CD14-positive monocyte (primary cell): ENCODE data around the gene SMPD3. TPM values are rescaled to one million over a fixed set of nuclear protein-coding genes. Genes with fewer than 3 reads are reported as not detected.

Experiments used
- DNase-seq, 3 donors: peaks; one replicate each; pipeline ENCODE4 v3.0.0-alpha.2; 2011 to 2022
- H2AFZ ChIP-seq: 2 replicates; pipeline ENCODE4 v1.6.0; 2012; ENCODE audit warnings: mild to moderate bottlenecking, low read depth, low read length, inconsistent platforms; ENCODE audit not compliant: insufficient read depth, poor library complexity, severe bottlenecking
- H3K27ac ChIP-seq, 2 donors: 1 replicate in 1 of 2; 2 replicates in 1 of 2; pipeline ENCODE4 v1.5.1; 2012 to 2013; ENCODE audit warnings: low read length in 2 of 2, control low read depth in 1 of 2, inconsistent platforms in 1 of 2, low read depth in 1 of 2, mild to moderate bottlenecking in 1 of 2
- H3K27me3 ChIP-seq, 2 donors: one replicate each; pipeline versions ENCODE4 v1.6.0 to v1.6.1; 2011 to 2013; ENCODE audit warnings: low read length in 2 of 2; ENCODE audit not compliant: control insufficient read depth in 2 of 2, insufficient read depth in 2 of 2
- H3K36me3 ChIP-seq, 2 donors: replicated peaks in 1 of 2; 1 replicate in 1 of 2; 2 replicates in 1 of 2; pipeline versions ENCODE4 v1.5.1 to v1.6.1; 2012 to 2013; ENCODE audit warnings: low read length in 2 of 2, control low read depth in 1 of 2, inconsistent platforms in 1 of 2, mild to moderate bottlenecking in 1 of 2; ENCODE audit not compliant: insufficient read depth in 2 of 2, control insufficient read depth in 1 of 2
- H3K4me1 ChIP-seq, 2 donors: 1 replicate in 1 of 2; 2 replicates in 1 of 2; pipeline versions ENCODE4 v1.5.1 to v1.6.1; 2012 to 2013; ENCODE audit warnings: low read length in 2 of 2, control low read depth in 1 of 2, inconsistent platforms in 1 of 2, mild to moderate bottlenecking in 1 of 2, moderate library complexity in 1 of 2; ENCODE audit not compliant: insufficient read depth in 2 of 2, control insufficient read depth in 1 of 2
- H3K4me2 ChIP-seq: replicated peaks from 2 replicates; pipeline ENCODE3; 2012; ENCODE audit warnings: low read length, moderate library complexity, mild to moderate bottlenecking; ENCODE audit not compliant: poor library complexity, severe bottlenecking; ENCODE audit errors: extremely low read depth
- H3K4me3 ChIP-seq, 3 experiments: fragments of 200-600 bp in 1 of 3; sonication (generic) in 1 of 3; replicated peaks in 1 of 3; 1 replicate in 2 of 3; 2 replicates in 1 of 3; pipeline ENCODE4 v1.5.1; 2011 to 2013; ENCODE audit warnings: low read length in 3 of 3, mild to moderate bottlenecking in 3 of 3, control low read depth in 2 of 3, low read depth in 2 of 3, inconsistent platforms in 1 of 3, moderate library complexity in 1 of 3
- H3K79me2 ChIP-seq: 2 replicates; pipeline ENCODE4 v1.6.0; 2012; ENCODE audit warnings: mild to moderate bottlenecking, control low read depth, inconsistent platforms, low read length, moderate library complexity; ENCODE audit not compliant: insufficient read depth
- H3K9ac ChIP-seq: 2 replicates; pipeline ENCODE4 v1.6.0; 2017; ENCODE audit warnings: low read length, mild to moderate bottlenecking; ENCODE audit not compliant: insufficient read depth, poor library complexity, severe bottlenecking
- H3K9me3 ChIP-seq, 2 donors: replicated peaks in 1 of 2; 1 replicate in 1 of 2; 2 replicates in 1 of 2; pipeline versions ENCODE4 v1.5.1 to v1.6.1; 2012 to 2013; ENCODE audit warnings: low read length in 2 of 2, control low read depth in 1 of 2; ENCODE audit not compliant: control insufficient read depth in 1 of 2, insufficient read depth in 1 of 2
- H4K20me1 ChIP-seq: 2 replicates; pipeline ENCODE4 v1.6.0; 2012; ENCODE audit warnings: mild to moderate bottlenecking, low read length, control low read depth, moderate library complexity; ENCODE audit not compliant: insufficient read depth
- H3K27ac Mint-ChIP-seq, 7 donors: one replicate each; pipeline ENCODE4 v1.8.0; 2020; ENCODE audit warnings: mild to moderate bottlenecking in 7 of 7, mixed read lengths in 7 of 7, moderate library complexity in 6 of 7, inconsistent platforms in 2 of 7
- H3K27me3 Mint-ChIP-seq, 3 donors: one replicate each; pipeline ENCODE4 v1.8.0; 2021 to 2022; ENCODE audit warnings: low read depth in 3 of 3, mild to moderate bottlenecking in 3 of 3, mixed read lengths in 3 of 3, moderate library complexity in 3 of 3, inconsistent platforms in 1 of 3
- H3K36me3 Mint-ChIP-seq, 2 donors: one replicate each; pipeline ENCODE4 v1.8.0; 2020; ENCODE audit warnings: mixed read lengths in 2 of 2, inconsistent platforms in 1 of 2, mild to moderate bottlenecking in 1 of 2
- H3K4me1 Mint-ChIP-seq: one replicate; pipeline ENCODE4 v1.8.0; 2020; ENCODE audit warnings: mild to moderate bottlenecking, mixed read lengths
- H3K4me3 Mint-ChIP-seq, 2 donors: one replicate each; pipeline ENCODE4 v1.8.0; 2020; ENCODE audit warnings: mild to moderate bottlenecking in 2 of 2, mixed read lengths in 2 of 2, moderate library complexity in 1 of 2
- H3K9me3 Mint-ChIP-seq, 7 donors: one replicate each; pipeline ENCODE4 v1.8.0; 2020 to 2022; ENCODE audit warnings: mixed read lengths in 7 of 7, mild to moderate bottlenecking in 6 of 7, moderate library complexity in 6 of 7, inconsistent platforms in 2 of 7
- CTCF ChIP-seq: fragments of 200-600 bp; IDR thresholded peaks from one replicate; pipeline ENCODE4 v1.8.0; 2022; ENCODE audit warnings: antibody characterized with exemption, mild to moderate bottlenecking
- WGBS: methylation state at CpG from one replicate; pipeline ENCODE4 v1.1.5; 2013; ENCODE audit warnings: missing lambda C conversion rate; ENCODE audit not compliant: insufficient coverage; 5-methylcytosine and 5-hydroxymethylcytosine counted together
- intact Hi-C, 2 donors: fragments of 100-400 bp; cut with micrococcal nuclease; formaldehyde crosslinking; loops; one replicate each; pipeline versions ENCODE4 v1.15.0 to v1.15.1; 2023
- polyA plus RNA-seq, 3 donors: library from polyadenylated mRNA; depleted of rRNA in 1 of 3; unstranded in 2 of 3; stranded (reverse) in 1 of 3; fragments of 300-500 nt in 2 of 3; fragments of >200 nt in 1 of 3; fragmentation: Illumina TruSeq in 2 of 3; gene quantifications; 1 replicate in 2 of 3; 2 replicates in 1 of 3; pipeline ENCODE4 v1.2.3, GENCODE V29; 2012 to 2021

The SMPD3 gene
- polyA plus RNA-seq, 3 donors = 0.40 to 1.1 (median 0.51) TPM

- H3K9me3 ChIP-seq = no peaks in the 10 kb centered on the region
- peak overlapping the region; percentile 19 for H3K4me2 ChIP-seq
- no peaks in the 10 kb centered on the region for H3K27me3 ChIP-seq
- Mint-ChIP-seq H3K9me3 (peaks cover 0 to 2% (median 0%) of the 10 kb centered on the region in 7 donors), H3K27ac (peak overlapping the region in 4 of 7 donors; percentile 32 to 76 (median 52)), H3K4me3 (peak overlapping the region in 1 of 2 donors; percentile 71), H3K4me1 (peaks cover 54% of the 10 kb centered on the region), H3K27me3 (peaks cover 0 to 2% (median 0%) of the 10 kb centered on the region in 3 donors), H3K36me3 (no peaks in the 10 kb centered on the region)
- no peaks in the 10 kb centered on the region for H4K20me1 ChIP-seq
- H3K79me2 ChIP-seq = no peaks in the 10 kb centered on the region
- H2AFZ ChIP-seq = no peak overlapping the region
- no peak overlapping the region for H3K9ac ChIP-seq
- no peak for TF ChIP-seq CTCF
- H3K4me3 ChIP-seq = no peak overlapping the region
- peaks cover 48 to 53% of the 10 kb centered on the region in 2 donors for H3K4me1 ChIP-seq
- WGBS = 33% methylated on average over 1 of the region's 2 CpGs
- H3K27ac ChIP-seq = peak overlapping the region in 1 of 2 donors; percentile 17
- intact Hi-C loops = no loop called here
- no peak for DNase-seq
- H3K36me3 ChIP-seq = no peaks in the 10 kb centered on the region
These were observed 31.0 kb upstream of the SMPD3 start for GRCh38 chr16:68479271-68479670.

- H3K79me2 ChIP-seq = no peaks in the 10 kb centered on the region
- Mint-ChIP-seq H3K27ac (peak overlapping the region in 5 of 7 donors; percentile 46 to 76 (median 50)), H3K4me1 (peaks cover 57% of the 10 kb centered on the region), H3K27me3 (peaks cover 0 to 2% (median 0%) of the 10 kb centered on the region in 3 donors), H3K9me3 (peaks cover 0 to 2% (median 0%) of the 10 kb centered on the region in 7 donors), H3K36me3 (no peaks in the 10 kb centered on the region), H3K4me3 (peak overlapping the region in 1 of 2 donors; percentile 71)
- H4K20me1 ChIP-seq = no peaks in the 10 kb centered on the region
- peak; percentile 14 to 28 (median 20) for DNase-seq
- H3K4me2 ChIP-seq = peak overlapping the region; percentile 19
- no peak overlapping the region for H3K9ac ChIP-seq
- H3K9me3 ChIP-seq = no peaks in the 10 kb centered on the region
- no peaks in the 10 kb centered on the region for H3K36me3 ChIP-seq
- 100% methylated on average over 1 of the region's 2 CpGs for WGBS
- peaks cover 53 to 56% of the 10 kb centered on the region in 2 donors for H3K4me1 ChIP-seq
- peak overlapping the region in 1 of 2 donors; percentile 17 for H3K27ac ChIP-seq
- intact Hi-C loops = no loop called here
- no peak overlapping the region for H3K4me3 ChIP-seq
- no peak for TF ChIP-seq CTCF
- no peaks in the 10 kb centered on the region for H3K27me3 ChIP-seq
- no peak overlapping the region for H2AFZ ChIP-seq
These were observed 30.4 kb upstream of the SMPD3 start for GRCh38 chr16:68478526-68479250.
